Heart right ventricle (tissue), 16 donors: ENCODE data around the gene TBCC. TPM values are rescaled to one million over a fixed set of nuclear protein-coding genes. Genes with fewer than 3 reads are reported as not detected.
A peak's percentile ranks its signal among the peaks of the same experiment; 100 is the strongest.

Source experiments
- ATAC-seq, 8 donors: fragments of 200-7000 bp; cut with Tn5 transposase; one replicate each; pipeline ENCODE4 v1.9.1; 2020; ENCODE audit warnings: mild to moderate bottlenecking in 8 of 8, moderate library complexity in 8 of 8, moderate number of reproducible peaks in 1 of 8
- DNase-seq, 2 donors: peaks; one replicate each; pipeline ENCODE4 v3.0.0-alpha.2; 2020
- H3K27ac ChIP-seq, 10 donors: fragments of 200-600 bp; sonication (generic) in 2 of 10; one replicate each; pipeline versions ENCODE4 v1.5.0 to v1.8.0; 2020 to 2022; ENCODE audit warnings: mild to moderate bottlenecking in 3 of 10
- H3K27me3 ChIP-seq, 7 donors: fragments of 200-600 bp; one replicate each; pipeline ENCODE4 v1.8.0; 2021 to 2022; ENCODE audit warnings: mild to moderate bottlenecking in 2 of 7
- H3K36me3 ChIP-seq, 9 donors: fragments of 200-600 bp; sonication (generic) in 1 of 9; one replicate each; pipeline versions ENCODE4 v1.5.0 to v1.8.0; 2020 to 2022; ENCODE audit warnings: mild to moderate bottlenecking in 2 of 9
- H3K4me1 ChIP-seq, 9 donors: fragments of 200-600 bp; sonication (generic) in 1 of 9; one replicate each; pipeline versions ENCODE4 v1.5.0 to v1.8.0; 2020 to 2022; ENCODE audit warnings: mild to moderate bottlenecking in 4 of 9
- H3K4me3 ChIP-seq, 10 donors: fragments of 200-600 bp; sonication (generic) in 2 of 10; one replicate each; pipeline versions ENCODE4 v1.5.0 to v1.8.0; 2020 to 2022; ENCODE audit warnings: mild to moderate bottlenecking in 7 of 10, moderate library complexity in 2 of 10
- H3K9me3 ChIP-seq, 11 donors: fragments of 200-600 bp in 10 of 11; sonication (generic) in 2 of 11; one replicate each; pipeline versions ENCODE4 v1.5.0 to v1.8.0; 2013 to 2022; ENCODE audit warnings: mild to moderate bottlenecking in 2 of 11, control low read depth in 1 of 11, moderate library complexity in 1 of 11
- WGBS, 2 donors: extraction: QIAGEN DNeasy Blood & Tissue Kit; methylation state at CpG; one replicate each; pipeline ENCODE4 v1.1.7; 2013; ENCODE audit warnings: inconsistent platforms in 1 of 2; 5-methylcytosine and 5-hydroxymethylcytosine counted together
- intact Hi-C, 10 donors: fragments of 100-400 bp; cut with DNase I; formaldehyde crosslinking; loops; one replicate each; pipeline versions ENCODE4 v1.11.1 to v1.14.2; 2022
- polyA plus RNA-seq, 2 donors: library from polyadenylated mRNA; stranded (reverse); fragments of 200-250 nt; gene quantifications; one replicate each; pipeline ENCODE4 v1.2.3, GENCODE V29; 2013
- total RNA-seq, 10 donors: library from RNA; stranded (reverse); fragmentation: NEBNext Ultra II Directional in 3 of 10; extraction: Animal tissue kit (Norgen Biotek cat#: 25700) in 3 of 10; gene quantifications; one replicate each; pipeline versions ENCODE4 v1.2.1 to v1.2.4, GENCODE V29; 2021 to 2023
- TF ChIP-seq, protein P1 (sequence below), 9 donors: fragments of 200-600 bp; sonication (generic) in 2 of 9; IDR thresholded peaks; one replicate each; pipeline versions ENCODE4 v1.5.0 to v1.8.0; 2021 to 2022; ENCODE audit warnings: antibody characterized with exemption in 9 of 9, mild to moderate bottlenecking in 5 of 9, moderate library complexity in 1 of 9
- donor health status: Arrhythmogenic right ventricular cardiomyopathy.
- donor health status: ischemic (EF 13 %, LVEDD 7.1; RV severe dilation, severe dysfunction).
- donor health status: healthy with polysubstance abuse.
- donor health status: DM: no; HTN: yes; CAD: no.
- donor health status: DM: no; HTN: no; CAD: no.
- donor health status: ischemic (EF 25% LVEDD 6.9; RV normal size, moderate dysfunction).
- donor health status: ischemic (EF 25% LVEDD 5.7; RV mildly dilated, moderate dysfunction).
- donor health status: healthy.
- donor health status: DM: yes; HTN: yes; CAD: no.
- donor health status: Ischemic cardiomyopathy.
- donor health status: ischemic (EF 35%, LVEDD 5.7; RV mildly dilated, moderate dysfunction).
- donor health status: nonischemic (EF 11% LVEDD 7.7; RV severe dilation, severe dysfunction).
- donor health status: DM: yes; HTN: yes; CAD: no.
- donor health status: PGD.
- donor health status: ischemic (EF 29% LVEDD 5.4; RV normal size, mild dysfunction).
- donor health status: nonischemic (EF 23%, LVEDD 6.1; RV moderate dilation, normal function).

The TBCC gene
- total and polyA plus RNA-seq, 12 donors: 9.8 to 22.4 (median 13.6) TPM

DNA sequence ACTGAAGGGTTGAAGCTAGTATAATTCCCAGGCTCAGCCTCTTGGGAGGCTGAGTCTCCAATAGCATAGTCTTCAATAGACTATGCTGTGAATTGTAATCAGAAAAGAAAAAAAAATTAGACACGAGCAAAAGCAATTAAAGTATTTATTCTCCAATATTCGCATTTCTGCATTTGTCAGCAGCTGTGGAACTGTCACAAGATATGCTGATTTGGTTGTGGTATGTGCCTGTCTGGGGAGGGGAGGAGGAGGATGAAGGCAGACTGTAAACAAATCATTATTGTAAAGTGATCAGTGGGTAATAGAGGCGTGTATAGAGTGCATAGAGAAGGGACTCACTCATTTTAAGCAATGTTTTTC lies 25.8 kb upstream of the TBCC start:
- WGBS, 2 donors: 69 to 78% methylated on average over 3 of the region's 3 CpGs
- TF ChIP-seq, protein P1, sequence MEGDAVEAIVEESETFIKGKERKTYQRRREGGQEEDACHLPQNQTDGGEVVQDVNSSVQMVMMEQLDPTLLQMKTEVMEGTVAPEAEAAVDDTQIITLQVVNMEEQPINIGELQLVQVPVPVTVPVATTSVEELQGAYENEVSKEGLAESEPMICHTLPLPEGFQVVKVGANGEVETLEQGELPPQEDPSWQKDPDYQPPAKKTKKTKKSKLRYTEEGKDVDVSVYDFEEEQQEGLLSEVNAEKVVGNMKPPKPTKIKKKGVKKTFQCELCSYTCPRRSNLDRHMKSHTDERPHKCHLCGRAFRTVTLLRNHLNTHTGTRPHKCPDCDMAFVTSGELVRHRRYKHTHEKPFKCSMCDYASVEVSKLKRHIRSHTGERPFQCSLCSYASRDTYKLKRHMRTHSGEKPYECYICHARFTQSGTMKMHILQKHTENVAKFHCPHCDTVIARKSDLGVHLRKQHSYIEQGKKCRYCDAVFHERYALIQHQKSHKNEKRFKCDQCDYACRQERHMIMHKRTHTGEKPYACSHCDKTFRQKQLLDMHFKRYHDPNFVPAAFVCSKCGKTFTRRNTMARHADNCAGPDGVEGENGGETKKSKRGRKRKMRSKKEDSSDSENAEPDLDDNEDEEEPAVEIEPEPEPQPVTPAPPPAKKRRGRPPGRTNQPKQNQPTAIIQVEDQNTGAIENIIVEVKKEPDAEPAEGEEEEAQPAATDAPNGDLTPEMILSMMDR (IDR thresholded peaks at IDR 0.05): no peak
- Histone ChIP-seq H3K27me3 (no peaks in the 10 kb centered on the region), H3K4me1 (peaks cover 0 to 55% (median 12%) of the 10 kb centered on the region in 9 donors), H3K27ac (peak overlapping the region in 1 of 10 donors; percentile 86), H3K36me3 (no peaks in the 10 kb centered on the region), H3K4me3 (peak overlapping the region in 2 of 10 donors; percentile 30 to 36), H3K9me3 (no peaks in the 10 kb centered on the region)
- intact Hi-C loops: no loop called here
- no peak for ATAC-seq
- no peak for DNase-seq

DNA sequence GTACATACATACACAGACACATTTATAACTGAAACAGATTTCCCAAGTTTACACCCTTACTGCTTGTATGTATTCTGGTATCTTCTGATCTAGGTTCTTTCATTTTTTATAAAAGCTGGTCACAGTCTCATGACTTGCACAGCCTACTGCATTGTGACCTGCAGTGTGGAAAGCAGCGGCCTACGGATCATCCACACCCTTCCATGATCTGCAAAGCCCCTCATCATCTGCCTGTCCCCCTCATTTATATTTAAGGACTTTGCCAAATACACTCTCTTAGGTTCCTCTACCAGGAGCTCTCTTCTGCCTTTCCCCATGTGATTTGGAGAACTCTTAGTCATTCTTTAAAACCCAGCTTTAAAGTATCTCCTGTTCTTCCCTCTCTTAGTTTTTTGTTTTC lies 23.9 kb upstream of the TBCC start:
- TF ChIP-seq, protein P1 (IDR thresholded peaks at IDR 0.05): no peak
- no peaks in the 10 kb centered on the region for H3K9me3 ChIP-seq
- ATAC-seq: no peak
- H3K4me3 ChIP-seq: no peak overlapping the region
- no peaks in the 10 kb centered on the region for H3K27me3 ChIP-seq
- no peak for DNase-seq
- WGBS, 2 donors: 90 to 99% methylated on average over 2 of the region's 2 CpGs
- peak overlapping the region in 1 of 10 donors; percentile 86 for H3K27ac ChIP-seq
- peaks cover 0 to 40% (median 12%) of the 10 kb centered on the region in 9 donors for H3K4me1 ChIP-seq
- peaks cover 0 to 5% (median 0%) of the 10 kb centered on the region in 9 donors for H3K36me3 ChIP-seq
- intact Hi-C loops: no loop called here

DNA sequence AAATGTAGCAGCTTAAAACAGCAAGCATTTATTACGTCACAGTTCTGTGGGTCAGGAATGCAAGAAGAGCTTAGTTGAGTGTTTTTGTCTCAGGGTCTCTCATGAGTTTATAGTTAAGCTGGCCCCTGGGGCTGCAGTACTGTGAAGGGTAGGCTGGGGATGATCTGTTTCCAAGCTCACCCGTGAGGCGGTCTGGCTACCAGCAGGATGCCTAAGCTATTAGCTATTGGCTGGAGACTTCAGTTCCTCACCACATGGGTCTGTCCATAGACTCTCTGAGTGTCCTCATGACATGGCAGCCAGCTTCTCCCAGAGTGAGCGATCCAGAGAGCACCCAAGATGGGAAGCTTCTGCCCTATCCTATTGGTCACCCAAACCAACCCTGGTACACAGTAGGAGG lies 23.1 kb upstream of the TBCC start:
- Histone ChIP-seq H3K4me3 (no peak overlapping the region), H3K36me3 (peaks cover 0 to 5% (median 0%) of the 10 kb centered on the region in 9 donors), H3K27ac (no peak overlapping the region), H3K9me3 (no peaks in the 10 kb centered on the region), H3K27me3 (no peaks in the 10 kb centered on the region), H3K4me1 (peaks cover 0 to 33% (median 12%) of the 10 kb centered on the region in 9 donors)
- intact Hi-C loops: no loop called here
- DNase-seq: no peak
- ATAC-seq: no peak
- WGBS, 2 donors: 97 to 98% methylated on average over 4 of the region's 4 CpGs
- TF ChIP-seq, protein P1 (IDR thresholded peaks at IDR 0.05): no peak

DNA sequence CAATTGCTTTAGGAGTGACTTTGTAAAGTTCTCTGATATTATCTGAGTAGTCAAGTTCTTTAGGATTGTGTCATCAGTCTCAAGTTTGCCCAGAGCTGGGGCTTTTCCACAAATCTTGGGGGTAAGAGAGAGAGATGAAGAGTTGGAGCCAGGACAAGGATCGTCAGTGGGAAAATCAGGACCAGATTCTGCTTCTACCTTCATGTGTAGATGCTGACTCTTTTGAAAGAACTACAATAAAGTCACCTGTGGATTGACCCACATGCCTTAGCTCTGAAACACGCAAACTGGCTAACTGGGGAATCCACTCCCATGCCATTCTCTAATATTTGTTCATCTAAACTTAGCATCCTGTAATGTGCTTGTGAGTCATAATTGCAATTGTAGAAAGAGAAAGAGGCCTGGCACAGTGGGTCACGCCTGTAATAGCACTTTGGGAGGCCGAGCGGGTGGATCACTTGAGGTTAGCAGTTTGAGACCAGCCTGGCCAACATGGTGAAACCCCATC lies 20.3 kb upstream of the TBCC start:
- Histone ChIP-seq H3K27me3 (no peaks in the 10 kb centered on the region), H3K27ac (no peak overlapping the region), H3K4me1 (peaks cover 0 to 20% (median 8%) of the 10 kb centered on the region in 9 donors), H3K4me3 (no peak overlapping the region), H3K36me3 (peaks cover 0 to 6% (median 0%) of the 10 kb centered on the region in 9 donors), H3K9me3 (no peaks in the 10 kb centered on the region)
- TF ChIP-seq, protein P1 (IDR thresholded peaks at IDR 0.05): no peak
- intact Hi-C loops: no loop called here
- DNase-seq (no peak), ATAC-seq (no peak)
- WGBS, 2 donors: 97 to 98% methylated on average over 5 of the region's 5 CpGs
